GM23248 (cell line): ENCODE data around the gene GRB10. TPM values are rescaled to one million over a fixed set of nuclear protein-coding genes. Genes with fewer than 3 reads are reported as not detected.

Source experiments
- DNase-seq: peaks from one replicate; pipeline ENCODE4 v3.0.0-alpha.2; 2015
- H2AFZ ChIP-seq: fragments of 200-600 bp; sonication (generic); 2 replicates; pipeline ENCODE4 v1.6.1; 2016; ENCODE audit warnings: antibody characterized with exemption
- H3F3A ChIP-seq: fragments of 200-600 bp; sonication (generic); 2 replicates; pipeline ENCODE4 v1.6.1; 2016; ENCODE audit warnings: mild to moderate bottlenecking, antibody characterized with exemption, mixed run types; ENCODE audit not compliant: insufficient read depth
- H3K27ac ChIP-seq: fragments of 200-600 bp; sonication (generic); 2 replicates; pipeline ENCODE4 v1.5.1; 2016; ENCODE audit warnings: mild to moderate bottlenecking
- H3K27me3 ChIP-seq: fragments of 200-600 bp; sonication (generic); replicated peaks from 2 replicates; pipeline ENCODE4 v1.6.1; 2016; ENCODE audit warnings: mild to moderate bottlenecking; ENCODE audit not compliant: insufficient read depth
- H3K36me3 ChIP-seq: fragments of 200-600 bp; sonication (generic); 2 replicates; pipeline ENCODE4 v1.6.1; 2016; ENCODE audit warnings: low read depth, mild to moderate bottlenecking
- H3K4me1 ChIP-seq: fragments of 200-600 bp; sonication (generic); 2 replicates; pipeline ENCODE4 v1.6.1; 2016; ENCODE audit warnings: mild to moderate bottlenecking; ENCODE audit not compliant: insufficient read depth
- H3K4me2 ChIP-seq: fragments of 200-600 bp; sonication (generic); one replicate; pipeline ENCODE4 v1.6.1; 2016; ENCODE audit warnings: mild to moderate bottlenecking; ENCODE audit not compliant: unreplicated experiment
- H3K4me3 ChIP-seq: fragments of 200-600 bp; sonication (generic); 2 replicates; pipeline ENCODE4 v1.5.1; 2016; ENCODE audit warnings: mild to moderate bottlenecking
- H3K79me2 ChIP-seq: fragments of 200-600 bp; sonication (generic); 2 replicates; pipeline ENCODE4 v1.6.1; 2016; ENCODE audit warnings: mild to moderate bottlenecking; ENCODE audit not compliant: insufficient read depth
- H3K9ac ChIP-seq: fragments of 200-600 bp; sonication (generic); 2 replicates; pipeline ENCODE4 v1.6.1; 2016; ENCODE audit warnings: mild to moderate bottlenecking
- H3K9me2 ChIP-seq: fragments of 200-600 bp; sonication (generic); 2 replicates; pipeline ENCODE4 v1.6.1; 2016; ENCODE audit warnings: mixed run types, mild to moderate bottlenecking, moderate library complexity; ENCODE audit not compliant: insufficient read depth
- H3K9me3 ChIP-seq: fragments of 200-600 bp; sonication (generic); one replicate; pipeline ENCODE4 v1.6.1; 2017; ENCODE audit warnings: low read depth
- H4K20me1 ChIP-seq: fragments of 200-600 bp; sonication (generic); 2 replicates; pipeline ENCODE4 v1.6.0; 2016; ENCODE audit not compliant: insufficient read depth
- EZH2 ChIP-seq: fragments of 200-600 bp; sonication (generic); IDR thresholded peaks from 2 replicates; pipeline ENCODE4 v1.6.1; 2018; ENCODE audit warnings: antibody characterized with exemption, mild to moderate bottlenecking; ENCODE audit not compliant: insufficient read depth, poor library complexity, severe bottlenecking
- EZH2phosphoT487 ChIP-seq: fragments of 200-600 bp; sonication (generic); IDR thresholded peaks from 2 replicates; pipeline ENCODE4 v1.6.1; 2018; ENCODE audit warnings: antibody characterized with exemption, moderate library complexity, mild to moderate bottlenecking, low read depth; ENCODE audit not compliant: insufficient read depth
- WGBS, 2 experiments: methylation state at CpG; one replicate each; pipeline ENCODE4 v1.1.6; 2015 to 2017; ENCODE audit warnings: low lambda C conversion rate in 2 of 2, low coverage in 1 of 2; ENCODE audit errors: missing lambda C conversion rate in 2 of 2; 5-methylcytosine and 5-hydroxymethylcytosine counted together
- in situ Hi-C: fragments of 300-500 bp; cut with MboI; formaldehyde crosslinking; loops from 2 replicates; pipeline ENCODE4 v1.15.0; 2020
- polyA plus RNA-seq: library from polyadenylated mRNA; unstranded; fragments of >200 nt; fragmentation: Nextera tagmentation; extraction: Ambion mirVana; gene quantifications from 2 replicates; pipeline ENCODE4 v1.2.1, GENCODE V29; 2016
- total RNA-seq: library from RNA; depleted of rRNA; stranded (reverse); fragments of >200 nt; shearing (Covaris generic); gene quantifications from 2 replicates; pipeline ENCODE4 v1.2.3, GENCODE V29; 2014

The GRB10 gene
- total and polyA plus RNA-seq, 2 experiments from 2014 or later: 12.9 to 25.9 TPM

GRCh38 chr7:50807026-50807730, 24.5 kb upstream of the GRB10 start:
- in situ Hi-C loops: no loop called here
- H3K9me3 ChIP-seq: no peaks in the 10 kb centered on the region
- DNase-seq: peak; percentile 66
- H3K4me2 ChIP-seq: peak overlapping the region; percentile 11
- H3K79me2 ChIP-seq: no peaks in the 10 kb centered on the region
- H3K27ac ChIP-seq: no peak overlapping the region
- TF ChIP-seq EZH2 (no peak), EZH2phosphoT487 (no peak)
- no peak overlapping the region for H3K4me3 ChIP-seq
- no peaks in the 10 kb centered on the region; the same call in 1 of the 2 replicates for H4K20me1 ChIP-seq
- H3K9ac ChIP-seq: no peak overlapping the region
- no peaks in the 10 kb centered on the region for H3F3A ChIP-seq
- H3K9me2 ChIP-seq: no peaks in the 10 kb centered on the region
- H3K36me3 ChIP-seq: no peaks in the 10 kb centered on the region
- H3K27me3 ChIP-seq: no peaks in the 10 kb centered on the region
- peaks cover 8% of the 10 kb centered on the region; the same call in 1 of the 2 replicates for H3K4me1 ChIP-seq
- H2AFZ ChIP-seq: no peak overlapping the region
- WGBS, 2 experiments: 65 to 70% methylated on average over 10 to 14 of the region's 14 CpGs

DNA sequence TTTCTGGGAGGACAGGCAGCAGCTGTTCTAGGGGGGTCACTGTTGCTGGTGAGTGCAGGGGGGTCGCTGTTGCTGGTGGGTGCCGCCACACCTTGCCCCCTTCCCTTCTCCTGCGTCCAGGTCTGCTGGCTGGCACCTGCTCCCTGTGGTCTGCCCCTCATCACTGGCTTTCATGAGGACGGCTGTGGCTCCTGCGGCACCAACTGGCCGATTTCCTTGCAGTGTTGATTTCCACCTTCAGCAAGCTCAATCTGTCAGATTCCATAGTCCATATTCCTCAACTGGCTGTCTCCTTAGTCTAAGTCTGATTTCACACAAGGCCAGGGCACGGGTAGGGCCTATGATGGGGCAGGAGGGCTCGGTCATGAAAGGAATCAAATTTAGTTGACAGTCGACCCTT, 23.4 kb upstream of the GRB10 start:
- Histone ChIP-seq H3K9me3 (no peaks in the 10 kb centered on the region), H3K4me1 (peaks cover 8% of the 10 kb centered on the region; the same call in 1 of the 2 replicates), H3K27ac (no peak overlapping the region), H3K4me2 (no peak overlapping the region), H3K9me2 (no peaks in the 10 kb centered on the region), H2AFZ (no peak overlapping the region), H3K36me3 (no peaks in the 10 kb centered on the region), H4K20me1 (no peaks in the 10 kb centered on the region; the same call in 1 of the 2 replicates), H3F3A (no peaks in the 10 kb centered on the region), H3K9ac (no peak overlapping the region), H3K27me3 (peaks cover 8% of the 10 kb centered on the region), H3K4me3 (no peak overlapping the region), H3K79me2 (no peaks in the 10 kb centered on the region)
- 44 to 53% methylated on average over 9 of the region's 9 CpGs for WGBS, 2 experiments
- in situ Hi-C loops: no loop called here
- no peak for TF ChIP-seq EZH2
- TF ChIP-seq EZH2phosphoT487: no peak
- DNase-seq: no peak

GRCh38 chr7:50805447-50806125, 22.9 kb upstream of the GRB10 start:
- in situ Hi-C loops: no loop called here
- no peaks in the 10 kb centered on the region for H3K36me3 ChIP-seq
- H2AFZ ChIP-seq: no peak overlapping the region
- no peaks in the 10 kb centered on the region for H3K9me3 ChIP-seq
- no peaks in the 10 kb centered on the region; the same call in 1 of the 2 replicates for H4K20me1 ChIP-seq
- H3K9me2 ChIP-seq: no peaks in the 10 kb centered on the region
- TF ChIP-seq EZH2phosphoT487 (no peak), EZH2 (no peak)
- H3K4me1 ChIP-seq: peaks cover 8% of the 10 kb centered on the region; the same call in 1 of the 2 replicates
- H3K27ac ChIP-seq: no peak overlapping the region
- H3K4me2 ChIP-seq: no peak overlapping the region
- H3K4me3 ChIP-seq: no peak overlapping the region
- no peak overlapping the region for H3K9ac ChIP-seq
- no peak for DNase-seq
- no peaks in the 10 kb centered on the region for H3K79me2 ChIP-seq
- 46 to 49% methylated on average over 5 of the region's 5 CpGs for WGBS, 2 experiments
- H3F3A ChIP-seq: no peaks in the 10 kb centered on the region
- peaks cover 12% of the 10 kb centered on the region for H3K27me3 ChIP-seq

DNA sequence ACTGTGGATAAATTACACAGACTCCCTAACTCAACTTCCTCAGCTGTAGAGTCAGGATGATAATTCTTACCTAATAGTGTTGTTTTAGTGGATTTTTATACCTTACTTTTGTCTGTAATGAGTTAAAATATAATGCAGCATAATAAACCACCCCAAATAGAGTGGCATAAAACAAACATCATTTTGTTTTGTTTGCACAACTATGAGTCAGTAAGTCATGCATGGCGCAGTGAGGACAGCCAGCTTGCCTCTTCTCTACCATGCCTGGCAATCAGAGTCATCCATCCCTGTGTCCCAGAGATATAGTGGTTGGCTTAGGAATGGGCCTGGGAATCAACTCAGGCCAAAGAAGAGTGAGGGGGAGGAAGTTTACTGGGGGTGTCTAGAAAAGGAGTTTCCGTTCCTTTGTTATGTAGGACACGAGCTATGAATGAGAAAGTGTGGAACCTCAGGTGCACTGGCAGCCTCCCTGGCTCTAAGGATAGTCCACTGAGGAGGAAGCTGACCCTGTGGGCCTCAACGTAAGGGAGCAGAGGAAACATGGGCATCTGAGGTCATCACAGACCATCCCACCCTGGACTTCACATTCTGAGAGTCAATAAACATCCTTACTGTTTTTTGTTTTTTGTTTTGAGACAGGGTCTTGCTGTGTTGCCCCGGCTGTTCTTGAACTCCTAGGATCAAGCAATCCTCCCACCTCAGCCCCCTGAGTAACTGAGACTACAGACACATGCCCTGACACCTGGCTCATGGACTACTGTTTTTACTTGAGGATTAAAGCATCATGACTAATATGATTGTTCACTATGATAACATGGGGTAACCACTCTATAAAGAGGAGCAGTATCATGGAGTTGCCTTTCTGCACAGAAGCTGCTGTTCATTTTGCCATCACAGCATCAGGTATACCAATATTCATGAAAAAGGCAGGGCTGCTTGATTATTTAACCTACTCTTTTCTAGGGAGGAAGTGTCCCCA, 21.0 kb upstream of the GRB10 start:
- DNase-seq: peak; percentile 35
- no peak overlapping the region for H3K4me2 ChIP-seq
- in situ Hi-C loops: no loop called here

More for the DNA sequence above, 21.0 kb upstream of the GRB10 start:
- Histone ChIP-seq H3K4me1 (peaks cover 8% of the 10 kb centered on the region; the same call in 1 of the 2 replicates), H3K9ac (no peak overlapping the region), H3K4me3 (no peak overlapping the region), H3K27me3 (peaks cover 15% of the 10 kb centered on the region), H3K27ac (no peak overlapping the region), H2AFZ (no peak overlapping the region), H3K9me3 (no peaks in the 10 kb centered on the region), H3K36me3 (no peaks in the 10 kb centered on the region), H3F3A (no peaks in the 10 kb centered on the region), H4K20me1 (no peaks in the 10 kb centered on the region; the same call in 1 of the 2 replicates), H3K9me2 (no peaks in the 10 kb centered on the region), H3K79me2 (no peaks in the 10 kb centered on the region)
- TF ChIP-seq EZH2phosphoT487: no peak
- no peak for TF ChIP-seq EZH2
- 77 to 82% methylated on average over 5 of the region's 5 CpGs for WGBS, 2 experiments
